Activated CD4-positive, alpha-beta T cell treated with anti-CD3 and anti-CD28 coated beads, Interleukin-2, amount 10 ng/mL, durations not matched to agents 7 days and 5 days (primary cell): ENCODE results near the gene NRDC. TPM values are rescaled to one million over a fixed set of nuclear protein-coding genes. Genes with fewer than 3 reads are reported as not detected.
"Not testable (repeated sequence)": the region's sequence is repeated elsewhere in the genome, so short reads cannot be mapped to it uniquely, and the experiment has no call there.

Experiments
- CTCF ChIA-PET: fragments of 350-600 bp; sonication (Branson Sonifier 250); formaldehyde crosslinking; loops from one replicate; lab custom pipeline; 2021; ENCODE audit warnings: antibody characterized with exemption; lab: Charles Lee
- POLR2A ChIA-PET: fragments of 350-600 bp; sonication (Branson Sonifier 250); formaldehyde crosslinking; loops from one replicate; lab custom pipeline; 2021; ENCODE audit warnings: antibody characterized with exemption; lab: Charles Lee
- DNase-seq: peaks from one replicate; pipeline ENCODE4 v3.0.0-alpha.2; 2020
- H3K27ac Mint-ChIP-seq: one replicate; pipeline ENCODE4 v1.8.0; 2021; ENCODE audit warnings: mild to moderate bottlenecking, moderate library complexity, mixed read lengths
- H3K27me3 Mint-ChIP-seq: one replicate; pipeline ENCODE4 v1.8.0; 2021; ENCODE audit warnings: mixed read lengths
- H3K36me3 Mint-ChIP-seq: one replicate; pipeline ENCODE4 v1.8.0; 2021; ENCODE audit warnings: low read depth, mixed read lengths
- H3K4me1 Mint-ChIP-seq: one replicate; pipeline ENCODE4 v1.8.0; 2021; ENCODE audit warnings: mixed read lengths
- H3K4me3 Mint-ChIP-seq: one replicate; pipeline ENCODE4 v1.8.0; 2021; ENCODE audit warnings: mild to moderate bottlenecking, moderate library complexity, mixed read lengths
- H3K9me3 Mint-ChIP-seq: one replicate; pipeline ENCODE4 v1.8.0; 2021; ENCODE audit warnings: mixed read lengths
- total RNA-seq, 2 experiments: library from RNA; stranded (reverse); gene quantifications; one replicate each; pipeline ENCODE4 v1.2.3, GENCODE V29; 2021

NRDC gene
- total RNA-seq, 2 experiments from 2014 or later, result 168 to 188 TPM

DNA sequence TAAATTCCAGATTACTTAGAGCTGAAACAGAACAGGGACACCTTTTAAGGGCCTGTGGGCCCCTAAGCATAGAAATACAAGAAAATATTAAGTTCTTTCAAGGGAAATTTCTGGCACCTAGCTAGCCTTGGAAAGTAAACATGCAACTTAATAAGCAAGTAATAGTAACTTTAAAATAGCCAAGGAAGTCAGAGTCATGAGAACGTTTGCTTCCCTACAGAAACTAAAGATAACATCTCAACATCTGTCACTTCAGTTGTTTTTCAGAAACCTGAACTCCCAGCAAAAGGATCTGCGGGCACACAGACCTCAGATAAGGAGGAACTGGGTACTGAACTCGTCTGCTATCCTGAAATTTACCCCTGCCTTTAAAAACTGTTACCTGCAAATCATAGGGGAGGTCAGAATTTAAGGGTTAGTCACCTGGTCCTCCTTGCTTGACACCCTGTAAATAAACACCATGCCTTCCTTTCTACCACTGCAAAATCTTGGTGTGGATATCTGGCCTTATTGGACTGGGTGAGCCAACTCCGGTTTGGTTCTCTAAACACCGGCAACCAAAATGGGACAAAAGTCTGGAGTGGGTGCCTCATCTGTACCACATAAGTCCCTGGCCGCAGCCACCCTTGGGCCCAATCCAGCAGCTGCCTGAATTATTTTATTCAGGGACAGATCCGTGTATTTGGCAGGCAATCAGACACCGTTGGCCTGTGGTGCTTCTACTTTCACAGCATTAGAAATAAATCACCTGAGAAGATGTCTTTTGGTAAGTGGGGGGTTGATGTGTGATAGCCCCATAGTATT lies 27.9 kb downstream of the NRDC start:
- ChIA-PET POLR2A (no interaction called here), CTCF (no interaction called here)
- no peak for DNase-seq
- peak overlapping the region; percentile 22 for H3K27ac Mint-ChIP-seq
- H3K9me3 Mint-ChIP-seq, result peaks cover 5% of the 10 kb centered on the region
- H3K4me1 Mint-ChIP-seq, result peaks cover 8% of the 10 kb centered on the region
- H3K27me3 Mint-ChIP-seq, result no peaks in the 10 kb centered on the region
- peaks cover 27% of the 10 kb centered on the region for H3K36me3 Mint-ChIP-seq
- H3K4me3 Mint-ChIP-seq, result no peak overlapping the region

DNA sequence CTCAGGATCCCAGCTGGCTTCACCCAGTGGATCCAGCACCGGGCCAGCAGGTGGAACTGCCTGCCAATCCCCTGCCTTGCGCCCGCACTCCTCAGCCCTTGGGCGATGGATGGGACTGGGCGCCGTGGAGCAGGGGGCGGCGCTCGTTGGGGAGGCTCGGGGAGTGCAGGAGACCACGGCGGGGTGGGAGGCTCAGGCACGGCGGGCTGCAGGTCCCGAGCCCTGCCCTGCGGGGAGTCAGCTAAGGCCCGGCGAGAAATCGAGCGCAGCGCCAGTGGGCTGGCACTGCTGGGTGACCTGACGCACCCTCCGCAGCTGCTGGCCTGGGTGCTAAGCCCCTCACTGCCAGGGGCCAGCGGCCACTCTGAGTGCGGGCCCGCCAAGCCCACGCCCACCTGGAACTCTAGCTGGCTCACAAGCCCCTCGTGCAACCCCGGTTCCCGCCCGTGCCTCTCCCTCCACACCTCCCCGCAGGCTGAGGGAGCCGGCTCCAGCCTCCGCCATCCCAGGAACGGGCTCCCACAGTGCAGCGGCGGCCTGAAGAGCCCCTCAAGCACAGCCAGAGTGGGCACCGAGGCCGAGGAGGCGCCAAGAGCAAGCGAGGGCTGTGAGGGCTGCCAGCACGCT lies 31.1 kb downstream of the NRDC start:
- H3K9me3 Mint-ChIP-seq, result peaks cover 5% of the 10 kb centered on the region
- peaks cover 21% of the 10 kb centered on the region for H3K36me3 Mint-ChIP-seq
- no peaks in the 10 kb centered on the region for H3K27me3 Mint-ChIP-seq
- ChIA-PET CTCF (interaction anchor here (1.0 kb wide), 1 partner anchor 13 kb away, joined by 3 read pairs; no protein-coding TSS in a partner anchor), POLR2A (no interaction called here)
- no peak overlapping the region for H3K27ac Mint-ChIP-seq
- peaks cover 18% of the 10 kb centered on the region for H3K4me1 Mint-ChIP-seq
- no peak for DNase-seq
- no peak overlapping the region for H3K4me3 Mint-ChIP-seq

DNA sequence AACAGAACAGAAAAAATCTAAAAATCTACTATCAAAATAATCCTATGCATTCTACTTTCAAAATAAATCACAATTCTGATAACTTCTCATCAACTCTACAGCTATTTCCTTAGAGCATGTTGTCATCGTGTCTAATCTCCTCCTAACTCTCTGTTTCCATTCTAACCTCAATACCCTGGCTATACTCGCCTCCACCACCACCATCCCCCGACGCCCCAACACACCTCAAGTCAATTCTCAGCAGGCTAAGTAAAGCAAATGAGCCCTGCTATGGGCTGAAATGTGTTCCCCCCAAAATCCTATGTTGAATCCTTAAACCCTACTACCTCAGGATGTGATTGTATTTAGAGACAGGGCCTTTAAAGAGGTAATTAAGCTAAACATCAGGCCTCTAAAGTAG lies 34.6 kb downstream of the NRDC start:
- no peak for DNase-seq
- no peaks in the 10 kb centered on the region for H3K27me3 Mint-ChIP-seq
- H3K36me3 Mint-ChIP-seq, result peaks cover 30% of the 10 kb centered on the region
- ChIA-PET CTCF (interaction anchor here (0.6 to 1.2 kb wide), 3 partner anchors 68 to 761 kb away, joined by 3 to 4 read pairs (median 4); no protein-coding TSS in a partner anchor), POLR2A (no interaction called here)
- H3K4me3 Mint-ChIP-seq, result no peak overlapping the region
- H3K27ac Mint-ChIP-seq, result no peak overlapping the region
- H3K9me3 Mint-ChIP-seq, result peaks cover 5% of the 10 kb centered on the region
- H3K4me1 Mint-ChIP-seq, result peaks cover 22% of the 10 kb centered on the region

DNA sequence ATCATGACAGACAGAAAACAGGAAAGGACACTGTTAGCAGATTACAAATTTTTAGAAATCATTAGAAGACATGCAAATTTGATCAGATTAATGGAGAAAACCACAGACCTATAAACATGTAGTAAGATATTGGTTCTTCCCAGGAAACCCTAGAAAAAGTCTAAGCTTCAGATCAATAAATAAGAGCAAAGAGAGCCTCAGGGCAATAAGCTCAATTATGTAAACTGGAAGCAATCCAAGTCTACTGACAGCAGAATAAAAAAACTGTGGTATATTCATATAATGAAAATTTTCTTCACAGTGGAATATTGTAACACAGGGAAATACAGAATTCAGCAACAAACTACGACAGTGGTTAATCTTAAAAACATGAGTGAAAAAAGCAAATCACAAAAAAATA lies 36.3 kb downstream of the NRDC start:
- no peak for DNase-seq
- H3K27ac Mint-ChIP-seq, result no peak overlapping the region
- ChIA-PET POLR2A (no interaction called here), CTCF (interaction anchor here (0.5 kb wide), 1 partner anchor 239 kb away, joined by 3 read pairs; no protein-coding TSS in a partner anchor)
- no peak overlapping the region for H3K4me3 Mint-ChIP-seq
- peaks cover 5% of the 10 kb centered on the region for H3K9me3 Mint-ChIP-seq
- H3K27me3 Mint-ChIP-seq, result no peaks in the 10 kb centered on the region
- peaks cover 24% of the 10 kb centered on the region for H3K4me1 Mint-ChIP-seq
- peaks cover 29% of the 10 kb centered on the region for H3K36me3 Mint-ChIP-seq

DNA sequence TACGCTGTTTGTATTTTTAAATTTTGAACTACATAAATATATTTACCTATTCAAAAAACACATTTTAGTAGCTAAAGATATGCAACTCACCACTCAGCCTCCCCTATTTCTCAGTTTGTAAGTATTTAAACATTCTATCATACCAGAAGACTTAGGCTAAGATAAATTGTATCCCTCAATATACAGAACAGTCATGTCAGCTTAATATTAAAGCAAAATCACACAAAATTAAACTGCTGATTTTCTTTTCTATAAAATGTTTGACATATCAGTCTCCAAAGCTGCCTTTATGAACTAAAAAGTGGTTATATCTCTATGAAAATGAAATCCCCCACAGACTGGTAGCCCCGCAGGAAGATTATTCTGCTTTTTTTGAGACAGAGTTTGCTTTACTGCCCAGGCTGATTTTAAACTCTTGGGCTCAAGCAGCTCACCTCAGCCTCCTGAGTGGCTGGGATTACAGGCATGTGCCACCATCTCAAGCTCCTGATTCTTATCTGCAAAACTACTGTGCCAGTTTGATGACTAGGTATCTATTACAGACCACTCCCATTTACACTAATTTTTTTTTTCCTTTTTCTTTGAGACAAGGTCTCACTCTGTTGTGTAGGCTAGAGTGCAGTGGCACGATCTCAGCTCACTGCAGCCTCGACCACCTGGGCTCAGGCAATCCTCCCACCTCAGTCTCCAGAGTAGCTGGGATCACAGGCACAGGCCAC lies 37.6 kb downstream of the NRDC start:
- no peaks in the 10 kb centered on the region for H3K9me3 Mint-ChIP-seq
- DNase-seq, result no peak

DNA sequence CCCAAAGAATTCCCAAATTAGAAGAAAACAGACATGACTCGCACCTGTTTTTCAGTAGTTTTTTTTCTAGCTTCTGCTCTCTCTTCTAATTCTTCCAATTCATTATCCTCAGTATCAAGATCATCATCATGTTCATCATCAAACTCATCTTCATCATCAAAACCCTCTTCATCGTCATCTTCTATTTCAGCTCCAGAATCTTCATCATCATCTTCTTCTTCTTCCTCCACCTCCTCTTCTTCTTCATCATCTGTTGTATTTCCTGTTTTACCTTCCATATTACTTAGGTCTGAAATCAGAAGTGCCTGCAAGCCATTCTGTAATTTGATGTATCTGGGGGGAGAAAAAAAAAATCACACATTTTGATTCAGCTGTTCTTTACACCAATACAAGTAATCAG lies 38.3 kb downstream of the NRDC start:
- H3K27me3 Mint-ChIP-seq, result no peaks in the 10 kb centered on the region
- CTCF ChIA-PET, result interaction anchor here (1.1 kb wide), 1 partner anchor 38 kb away, joined by 3 read pairs; the partner anchor contains the start of gene NRDC
- H3K4me1 Mint-ChIP-seq, result peaks cover 22% of the 10 kb centered on the region
- DNase-seq, result no peak
- no peak overlapping the region for H3K27ac Mint-ChIP-seq
- POLR2A ChIA-PET, result no interaction called here
- H3K36me3 Mint-ChIP-seq, result peaks cover 20% of the 10 kb centered on the region
- no peak overlapping the region for H3K4me3 Mint-ChIP-seq
- H3K9me3 Mint-ChIP-seq, result no peaks in the 10 kb centered on the region

More for the DNA sequence above, 37.6 kb downstream of the NRDC start:
- peaks cover 24% of the 10 kb centered on the region for H3K4me1 Mint-ChIP-seq
- POLR2A ChIA-PET, result no interaction called here
- no peak overlapping the region for H3K4me3 Mint-ChIP-seq
- peaks cover 23% of the 10 kb centered on the region for H3K36me3 Mint-ChIP-seq
- CTCF ChIA-PET, result interaction anchor here (0.7 to 1.1 kb wide), 2 partner anchors 37 to 544 kb away, joined by 3 read pairs; partner anchors contain the start of gene NRDC
- no peaks in the 10 kb centered on the region for H3K27me3 Mint-ChIP-seq
- peak overlapping the region; percentile 67 for H3K27ac Mint-ChIP-seq

DNA sequence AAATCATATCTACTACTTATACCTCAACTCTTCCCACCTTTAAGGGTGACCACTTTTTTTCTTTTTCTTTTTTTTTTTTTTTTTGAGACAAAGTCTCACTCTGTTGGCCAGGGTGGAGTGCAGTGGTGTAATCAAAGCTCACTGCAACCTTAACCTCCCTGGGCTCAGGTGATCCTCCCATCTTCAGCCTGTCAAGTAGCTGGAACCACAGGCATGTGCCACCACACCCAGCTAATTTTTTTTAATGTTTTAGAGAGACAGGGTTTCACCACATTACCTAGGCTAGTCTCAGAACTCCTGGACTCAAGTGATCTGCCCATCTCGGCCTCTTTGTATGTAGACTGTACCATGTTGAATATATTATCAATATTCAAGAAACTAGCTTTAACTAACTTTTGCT lies 39.4 kb downstream of the NRDC start:
- no peaks in the 10 kb centered on the region for H3K9me3 Mint-ChIP-seq
- H3K36me3 Mint-ChIP-seq, result peaks cover 20% of the 10 kb centered on the region
- H3K27me3 Mint-ChIP-seq, result no peaks in the 10 kb centered on the region
- ChIA-PET CTCF (no interaction called here), POLR2A (no interaction called here)
- no peak overlapping the region for H3K4me3 Mint-ChIP-seq
- H3K27ac Mint-ChIP-seq, result no peak overlapping the region
- DNase-seq, result no peak
- H3K4me1 Mint-ChIP-seq, result peaks cover 16% of the 10 kb centered on the region

DNA sequence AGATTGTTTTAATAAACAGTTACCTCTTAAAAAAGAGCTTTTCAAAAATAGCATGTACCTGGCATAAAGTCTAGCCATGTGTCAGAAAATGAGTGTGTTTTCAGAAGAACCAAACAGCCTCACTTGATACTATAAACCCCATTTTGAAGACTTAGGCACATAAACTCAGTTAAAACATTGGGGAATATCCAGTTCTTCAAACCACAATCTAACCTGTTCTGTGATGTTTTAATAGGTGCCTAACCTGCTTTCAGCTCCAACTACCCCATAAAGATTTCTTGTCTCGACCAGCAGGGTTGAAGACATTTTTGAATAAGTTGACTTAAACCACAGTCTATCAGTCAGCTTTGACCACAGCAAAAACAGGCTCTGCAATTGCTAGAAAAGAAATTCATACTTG lies 41.3 kb downstream of the NRDC start:
- no peak overlapping the region for H3K4me3 Mint-ChIP-seq
- H3K36me3 Mint-ChIP-seq, result peaks cover 26% of the 10 kb centered on the region
- H3K9me3 Mint-ChIP-seq, result no peaks in the 10 kb centered on the region
- peaks cover 13% of the 10 kb centered on the region for H3K4me1 Mint-ChIP-seq
- H3K27ac Mint-ChIP-seq, result no peak overlapping the region
- POLR2A ChIA-PET, result no interaction called here
- no peak for DNase-seq
- CTCF ChIA-PET, result interaction anchor here (1.5 kb wide), 1 partner anchor 32 kb away, joined by 3 read pairs; no protein-coding TSS in a partner anchor
- H3K27me3 Mint-ChIP-seq, result no peaks in the 10 kb centered on the region

DNA sequence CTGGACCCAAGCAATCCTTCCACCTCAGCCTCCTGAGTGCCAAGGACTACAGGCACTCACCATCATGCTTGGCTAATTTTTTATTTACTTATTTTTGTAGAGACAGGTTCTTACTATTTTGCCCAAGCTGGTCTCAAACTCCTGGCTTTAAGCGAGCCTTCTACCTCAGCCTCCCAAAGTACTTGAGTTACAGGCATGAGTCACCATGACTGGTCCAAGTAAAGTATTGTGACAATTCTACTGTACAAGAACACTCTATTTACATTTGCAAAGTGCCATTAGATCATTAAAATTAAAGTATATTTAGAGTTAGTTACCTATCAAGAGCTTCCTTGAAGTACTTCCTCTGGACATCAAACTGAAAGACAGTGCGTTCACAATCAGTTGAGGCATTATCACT lies 44.8 kb downstream of the NRDC start:
- H3K27ac Mint-ChIP-seq, result no peak overlapping the region

DNA sequence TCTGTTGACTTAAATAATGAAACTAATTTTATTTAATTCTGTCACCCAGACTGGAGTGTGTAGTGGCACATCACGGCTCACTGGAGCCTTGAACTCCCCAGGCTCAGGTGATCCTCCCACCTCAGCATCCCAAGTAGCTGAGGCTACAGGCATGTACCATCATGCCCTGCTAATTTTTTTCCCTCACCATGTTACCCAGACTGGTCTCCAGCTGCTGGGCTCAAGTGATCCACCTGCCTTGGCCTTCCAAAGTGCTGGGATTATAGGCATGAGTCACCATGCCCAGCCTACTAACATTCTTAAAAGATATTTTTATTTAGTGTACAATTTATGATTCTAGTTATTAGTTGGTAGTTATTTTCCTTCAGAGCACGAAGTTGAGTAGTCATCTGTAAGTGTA lies 49.5 kb downstream of the NRDC start:
- Mint-ChIP-seq H3K4me3 (no peak overlapping the region), H3K27ac (no peak overlapping the region), H3K9me3 (no peaks in the 10 kb centered on the region), H3K4me1 (no peaks in the 10 kb centered on the region), H3K27me3 (no peaks in the 10 kb centered on the region), H3K36me3 (peaks cover 26% of the 10 kb centered on the region)
- CTCF ChIA-PET, result no interaction called here
- no peak for DNase-seq
- POLR2A ChIA-PET, result no interaction called here

More for the DNA sequence above, 44.8 kb downstream of the NRDC start:
- Mint-ChIP-seq H3K9me3 (no peaks in the 10 kb centered on the region), H3K4me3 (no peak overlapping the region), H3K27me3 (no peaks in the 10 kb centered on the region), H3K4me1 (peaks cover under 1% of the 10 kb centered on the region), H3K36me3 (peaks cover 26% of the 10 kb centered on the region)
- DNase-seq, result no peak
- ChIA-PET POLR2A (interaction anchor here (0.6 kb wide), 1 partner anchor 31 kb away, joined by 3 read pairs; no protein-coding TSS in a partner anchor), CTCF (interaction anchor here (0.6 kb wide), 1 partner anchor 435 kb away, joined by 3 read pairs; no protein-coding TSS in a partner anchor)

DNA sequence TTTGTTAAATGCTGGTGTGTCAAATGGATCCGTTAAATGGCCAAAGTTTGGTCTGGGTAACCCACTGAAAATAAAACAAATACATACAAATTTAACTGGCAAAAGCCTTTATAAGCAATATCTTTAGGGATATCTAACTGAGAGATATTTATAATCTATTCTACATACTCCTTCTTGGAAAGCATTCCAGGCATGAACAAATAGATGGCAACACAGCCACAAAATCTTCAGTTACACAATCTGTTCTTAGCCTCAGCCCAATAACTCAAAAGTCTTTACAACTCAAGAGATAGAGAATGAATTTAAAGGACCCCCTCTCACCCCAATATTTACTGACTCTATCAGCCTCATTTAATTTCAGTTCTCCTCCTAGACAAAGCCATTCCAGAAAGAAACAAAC lies 58.7 kb downstream of the NRDC start:
- Mint-ChIP-seq H3K27me3 (no peaks in the 10 kb centered on the region), H3K27ac (no peak overlapping the region), H3K4me3 (no peak overlapping the region), H3K9me3 (no peaks in the 10 kb centered on the region), H3K4me1 (no peaks in the 10 kb centered on the region), H3K36me3 (peaks cover 30% of the 10 kb centered on the region)
- CTCF ChIA-PET, result no interaction called here
- POLR2A ChIA-PET, result no interaction called here
- DNase-seq, result no peak

DNA sequence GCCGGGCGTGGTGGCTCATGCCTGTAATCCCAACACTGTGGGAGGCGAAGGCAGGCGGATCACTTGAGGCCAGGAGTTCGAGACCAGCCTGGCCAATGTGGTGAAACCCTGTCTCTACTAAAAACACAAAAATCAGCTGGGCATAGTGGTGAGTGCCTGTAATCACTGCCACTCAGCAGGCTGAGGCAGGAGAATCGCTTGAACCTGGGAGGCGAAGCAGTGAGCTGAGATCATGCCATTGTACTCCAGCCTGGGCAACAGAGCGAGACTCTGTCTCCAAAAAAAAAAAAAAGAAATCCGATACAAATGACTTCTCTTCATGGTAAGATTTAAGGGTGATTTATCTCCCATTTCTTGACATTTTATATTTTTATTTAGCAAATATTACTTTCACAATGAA lies 59.5 kb downstream of the NRDC start:
- H3K4me1 Mint-ChIP-seq, H3K9me3 Mint-ChIP-seq, H3K27me3 Mint-ChIP-seq, H3K27ac Mint-ChIP-seq, H3K4me3 Mint-ChIP-seq, DNase-seq, CTCF ChIA-PET, POLR2A ChIA-PET: not testable (repeated sequence)
- peaks cover 29% of the 10 kb centered on the region for H3K36me3 Mint-ChIP-seq
